COLO668 (cell line): ENCODE measurements around the gene CFAP68.
A peak's percentile ranks its signal among the peaks of the same experiment; 100 is the strongest.
"Not testable (repeated sequence)": the region's sequence is repeated elsewhere in the genome, so short reads cannot be mapped to it uniquely, and the experiment has no call there.

Source experiments
- DNase-seq: peaks from one replicate; lab custom pipeline; 2025; ENCODE audit not compliant: unreplicated experiment; lab: John Stamatoyannopoulos, UW

The CFAP68 gene

DNA sequence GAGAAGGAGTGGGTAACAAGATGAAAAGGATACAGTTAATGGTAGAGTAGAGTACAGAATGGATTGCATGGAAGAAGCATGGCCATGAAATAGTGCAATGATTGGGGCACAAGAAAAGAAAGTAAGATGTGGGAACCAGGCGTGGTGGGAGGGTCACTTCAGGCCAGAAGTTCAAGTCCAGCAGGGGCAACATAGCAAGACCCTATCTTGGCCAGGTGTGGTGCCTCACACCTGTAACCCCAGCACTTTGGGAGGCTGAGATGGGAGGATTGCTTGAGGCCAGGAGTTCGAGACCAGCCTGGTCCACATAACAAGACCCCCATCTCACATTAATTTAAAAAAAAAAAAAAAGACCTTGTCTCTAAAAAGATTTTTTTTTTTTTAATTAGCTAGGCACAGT, 38.0 kb downstream of the CFAP68 start:
- DNase-seq, result no peak

GRCh38 chr11:111917788-111918187, 38.4 kb downstream of the CFAP68 start:
- DNase-seq, result no peak

GRCh38 chr11:111918390-111919256, 39.3 kb downstream of the CFAP68 start, which contains the start of gene C11orf52:
Gene C11orf52 (plus strand): TSS chr11:111918913. CDS start chr11:111918973, 60 bp downstream.
- DNase-seq, result peak; percentile 91

GRCh38 chr11:111920908-111921307, 41.6 kb downstream of the CFAP68 start:
- DNase-seq, result no peak

GRCh38 chr11:111921541-111922230, 42.3 kb downstream of the CFAP68 start:
- no peak for DNase-seq

- no peak for DNase-seq
Observed at GRCh38 chr11:111922803-111923202, 43.5 kb downstream of the CFAP68 start.

GRCh38 chr11:111923351-111923788, 44.0 kb downstream of the CFAP68 start:
- no peak for DNase-seq

DNA sequence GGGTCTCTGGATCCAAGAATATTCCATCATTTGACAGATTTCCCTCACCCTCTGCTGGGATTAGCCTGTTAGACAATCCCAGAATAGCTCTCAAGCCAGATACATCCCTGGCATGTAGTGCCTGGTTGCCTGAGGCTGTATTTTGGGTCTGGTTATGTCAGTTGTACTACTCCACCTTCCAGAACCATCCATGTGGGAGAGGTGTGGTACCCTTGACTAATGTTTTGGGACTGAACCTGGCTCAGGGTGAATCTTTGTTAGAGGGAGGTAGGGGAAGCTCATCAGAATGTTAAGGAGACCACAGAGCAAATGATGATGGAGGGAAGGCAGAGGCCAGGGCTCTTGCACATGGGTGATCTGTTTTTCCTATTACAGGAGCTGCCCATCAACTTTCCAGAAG, 44.6 kb downstream of the CFAP68 start:
- no peak for DNase-seq

GRCh38 chr11:111925953-111926352, 46.6 kb downstream of the CFAP68 start:
- DNase-seq, result no peak

GRCh38 chr11:111926505-111927391, 47.4 kb downstream of the CFAP68 start:
- peak; percentile 98 for DNase-seq

DNA sequence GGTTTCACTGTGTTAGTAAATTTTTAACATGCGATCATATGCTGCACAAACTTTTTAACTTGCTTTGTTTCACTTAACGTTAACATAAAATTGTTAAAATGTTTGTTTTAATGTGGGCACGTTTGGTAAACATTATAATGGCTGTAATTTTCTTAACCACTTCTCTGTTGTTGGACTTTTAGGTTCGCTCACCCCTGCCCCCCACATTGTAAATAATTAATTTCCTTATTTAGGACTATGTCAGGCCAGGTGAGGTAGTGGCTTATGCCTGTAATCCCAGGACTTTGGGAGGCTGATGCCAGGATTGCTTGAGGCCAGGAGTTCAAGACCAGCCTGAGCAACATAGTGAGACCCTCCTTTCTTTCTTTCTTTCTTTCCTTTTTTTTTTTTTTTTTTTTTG, 51.1 kb downstream of the CFAP68 start:
- DNase-seq, result no peak

DNA sequence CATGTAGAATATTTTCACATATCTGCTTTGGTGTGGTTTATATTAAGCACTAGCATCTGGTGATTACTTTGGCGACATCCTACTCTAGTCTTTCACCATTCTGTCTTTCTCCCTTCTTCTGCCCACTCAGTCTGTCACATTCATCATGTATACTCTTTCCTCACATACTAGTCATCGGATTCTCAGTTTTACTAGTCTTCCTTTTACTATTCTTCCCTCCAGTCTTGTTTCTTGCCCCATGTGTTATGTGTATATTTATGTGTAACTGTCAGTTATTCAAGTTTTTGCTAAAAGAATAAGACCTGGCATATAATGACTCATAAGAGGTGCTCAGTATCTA, 53.2 kb downstream of the CFAP68 start:
- DNase-seq, result no peak

- not testable (repeated sequence) for DNase-seq
Observed at GRCh38 chr11:111933176-111933575, 53.8 kb downstream of the CFAP68 start.

DNA sequence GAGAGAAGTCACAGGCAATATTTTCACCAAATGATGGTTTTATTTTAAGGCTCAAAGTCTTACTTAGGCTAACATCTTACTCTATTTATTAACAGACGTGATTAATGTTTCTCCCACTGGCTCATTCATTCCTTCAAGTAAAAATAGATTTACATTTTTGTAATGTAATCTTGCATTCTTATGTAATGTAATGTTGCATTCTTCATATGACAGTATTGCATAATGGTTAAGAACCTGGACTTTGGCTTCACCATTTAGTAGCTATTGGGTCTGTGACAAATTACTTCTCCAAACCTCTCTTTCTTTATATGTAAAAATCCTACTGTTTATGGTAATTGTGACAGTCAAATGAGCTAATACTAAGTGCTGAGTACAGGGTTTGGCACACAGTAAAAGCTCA, 54.5 kb downstream of the CFAP68 start:
- no peak for DNase-seq

DNA sequence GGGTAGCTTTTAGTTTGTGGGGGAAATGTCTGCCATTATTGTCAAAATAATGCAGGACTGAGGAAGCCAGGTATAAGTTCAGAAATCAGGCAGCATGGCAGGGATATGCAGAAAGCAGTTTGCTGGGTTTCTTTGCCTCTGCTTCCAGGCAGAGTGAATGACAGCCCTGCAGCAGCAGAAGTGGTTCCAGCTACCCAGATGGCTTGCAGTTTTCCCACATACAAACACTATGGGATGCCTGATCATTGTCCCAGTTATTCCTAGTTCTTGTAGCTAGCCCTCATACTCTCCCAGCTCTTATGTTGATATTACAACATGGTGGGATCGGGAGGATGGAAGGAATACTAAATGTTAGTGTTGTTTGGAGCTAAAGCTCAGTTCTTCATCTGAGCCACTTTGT, 55.0 kb downstream of the CFAP68 start:
- no peak for DNase-seq
